Stimulated activated CD4-positive, alpha-beta T cell treated with anti-CD3 and anti-CD28 coated beads, Interleukin-2, amount 100 ng/mL, for 4 hours (primary cell): Measurements from ENCODE around the gene PRDM1.
A peak's percentile ranks its signal among the peaks of the same experiment; 100 is the strongest.

Experiments used
- DNase-seq: peaks from one replicate; pipeline ENCODE4 v3.0.0-alpha.2; 2020; ENCODE audit warnings: low read depth

Gene PRDM1

DNA sequence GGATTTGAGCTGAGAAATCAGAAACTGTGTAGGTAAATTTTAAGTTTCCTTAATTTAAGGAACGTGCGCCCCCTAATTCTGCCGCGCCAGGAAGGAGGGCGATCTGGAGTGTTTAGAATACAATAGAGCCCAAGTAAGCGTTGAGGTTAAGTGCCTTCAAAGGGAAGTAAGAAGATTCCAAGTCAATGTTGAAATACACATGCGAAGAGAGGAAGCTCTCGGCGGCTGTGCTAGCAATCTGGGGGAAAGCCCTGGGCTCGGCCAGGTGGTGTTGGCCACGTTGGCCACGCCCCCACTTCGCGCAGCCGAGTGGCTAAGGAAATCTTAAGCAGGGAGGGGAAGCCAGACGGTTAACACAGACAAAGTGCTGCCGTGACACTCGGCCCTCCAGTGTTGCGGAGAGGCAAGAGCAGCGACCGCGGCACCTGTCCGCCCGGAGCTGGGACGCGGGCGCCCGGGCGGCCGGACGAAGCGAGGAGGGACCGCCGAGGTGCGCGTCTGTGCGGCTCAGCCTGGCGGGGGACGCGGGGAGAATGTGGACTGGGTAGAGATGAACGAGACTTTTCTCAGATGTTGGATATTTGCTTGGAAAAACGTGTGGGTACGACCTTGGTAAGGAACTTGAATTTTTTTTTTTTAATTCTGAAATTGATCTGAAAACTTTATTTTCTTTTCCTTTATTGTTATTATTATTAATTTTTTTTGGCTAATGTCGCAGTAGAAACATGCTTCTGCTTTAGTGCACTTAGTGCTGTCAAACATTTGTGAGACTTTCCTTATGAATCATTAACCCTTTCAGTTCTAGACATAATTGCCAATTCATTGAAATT, at the start of gene PRDM1:
PRDM1 (plus strand) TSS at position 353 of the 830 bp plus-strand sequence; CDS start at position 571, 218 bp downstream.
- peak; percentile 65 for DNase-seq

GRCh38 chr6:106037060-106037459, 49.1 kb upstream of the PRDM1 start:
- DNase-seq = no peak

GRCh38 chr6:106039897-106040592, 46.1 kb upstream of the PRDM1 start:
- DNase-seq = no peak

DNA sequence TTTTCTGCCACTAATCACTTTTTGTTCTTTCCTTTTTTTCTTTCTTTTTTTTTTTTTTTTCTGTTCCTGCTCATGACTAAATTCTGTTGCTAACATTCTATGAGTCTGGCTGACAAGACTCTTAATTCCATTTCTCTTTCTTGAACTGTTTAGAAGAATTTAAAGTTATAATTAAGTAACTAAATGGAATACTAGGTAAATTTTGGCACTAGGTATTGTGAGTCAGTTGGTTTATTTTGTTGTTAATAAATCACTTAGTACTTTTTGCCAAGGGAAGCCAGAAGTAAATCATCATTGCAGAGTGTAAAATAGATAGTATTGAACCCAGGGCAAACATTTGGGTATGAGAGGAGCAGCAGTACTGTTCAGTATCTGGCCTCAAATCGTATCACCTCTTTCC, 42.0 kb upstream of the PRDM1 start:
- DNase-seq = no peak

DNA sequence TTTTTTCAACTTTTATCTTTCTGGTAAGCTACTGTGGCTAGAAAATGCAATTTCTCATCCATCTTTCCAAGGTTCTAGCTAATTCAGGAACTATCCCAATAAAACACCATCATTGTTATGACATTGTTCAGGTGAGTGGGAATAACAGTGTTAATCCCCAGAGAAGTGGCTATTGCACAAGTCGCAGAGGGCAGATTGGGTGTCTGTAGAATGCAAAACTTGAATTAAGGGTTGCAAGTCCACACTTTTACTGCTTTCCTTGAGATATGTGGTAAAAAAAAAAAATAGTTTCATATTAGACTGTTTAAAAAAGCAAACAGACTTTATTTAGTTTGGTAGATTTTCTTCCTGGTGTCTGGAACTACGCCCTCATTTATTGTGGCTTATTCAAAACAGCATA, 41.1 kb upstream of the PRDM1 start:
- no peak for DNase-seq

DNA sequence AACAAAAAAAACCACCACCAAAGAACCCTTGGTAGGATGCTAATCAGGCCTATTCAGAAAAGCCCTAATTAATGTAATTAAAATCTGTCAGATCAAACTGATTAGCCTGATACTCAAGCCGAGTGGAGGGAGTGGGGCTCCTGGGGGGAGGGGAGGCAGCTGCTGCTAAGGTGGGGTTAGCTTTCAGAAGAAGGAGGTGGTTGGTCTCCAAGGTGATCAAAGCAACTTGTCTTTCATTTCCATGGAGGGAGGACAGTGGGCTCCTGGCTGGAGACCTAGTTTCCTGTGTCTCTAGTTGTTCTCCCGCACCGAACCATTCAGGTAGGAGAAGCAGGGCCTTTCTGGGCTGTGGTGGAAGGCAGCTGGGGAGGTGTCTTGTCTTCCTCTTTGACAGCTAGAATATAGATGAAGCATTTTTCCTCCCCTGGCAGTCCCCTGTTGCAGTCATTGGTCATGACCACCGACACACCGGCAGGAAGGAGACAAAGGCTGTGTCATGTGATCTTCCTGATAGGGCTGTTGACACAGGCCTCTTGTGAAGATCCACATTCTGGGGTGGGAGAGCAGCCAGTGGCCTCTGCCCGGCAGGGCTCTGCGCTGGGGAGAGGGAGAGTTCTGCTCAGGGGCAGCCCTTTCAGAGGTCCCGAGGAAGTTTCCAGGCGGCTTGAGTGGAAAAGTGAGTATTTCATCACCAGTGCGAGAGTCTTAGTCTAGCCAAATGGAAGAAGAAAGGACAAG, 39.9 kb upstream of the PRDM1 start:
- no peak for DNase-seq

DNA sequence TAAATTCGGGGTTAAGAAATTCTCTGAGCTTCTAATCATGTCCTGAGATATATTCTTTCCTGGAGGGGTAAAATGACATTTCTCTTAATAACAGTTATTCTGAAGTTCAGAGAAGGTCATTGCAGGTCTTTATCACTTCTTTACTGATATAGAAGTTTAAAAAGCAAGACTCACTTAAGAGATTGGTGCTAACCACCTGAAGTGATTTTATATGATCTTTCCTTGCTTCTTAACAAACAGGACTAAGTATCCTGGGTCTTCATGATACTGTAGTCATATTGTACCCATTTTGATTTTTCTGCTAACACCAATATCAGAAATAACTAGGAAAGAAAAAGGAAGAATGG, 39.3 kb upstream of the PRDM1 start:
- DNase-seq = no peak

GRCh38 chr6:106048336-106048735, 37.8 kb upstream of the PRDM1 start:
- no peak for DNase-seq

DNA sequence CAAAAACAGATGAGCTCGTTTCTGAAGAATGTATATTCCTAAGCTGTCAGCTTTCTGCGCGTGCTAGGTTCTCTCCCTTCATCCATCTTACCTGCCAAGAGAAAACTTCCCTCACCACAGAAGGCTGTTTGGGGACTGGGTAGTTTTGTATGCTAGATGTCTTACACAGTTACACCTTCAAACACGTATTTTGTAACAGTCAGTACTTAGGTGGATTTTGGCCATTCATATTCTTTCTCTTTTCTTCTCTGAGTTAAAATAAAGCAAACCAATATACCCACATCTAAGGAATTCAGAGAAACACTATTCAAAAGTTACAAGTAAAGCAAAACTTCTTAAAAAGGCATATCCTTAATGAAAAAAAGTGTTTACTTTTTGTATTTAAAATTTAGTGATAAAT, 35.6 kb upstream of the PRDM1 start:
- DNase-seq = no peak

DNA sequence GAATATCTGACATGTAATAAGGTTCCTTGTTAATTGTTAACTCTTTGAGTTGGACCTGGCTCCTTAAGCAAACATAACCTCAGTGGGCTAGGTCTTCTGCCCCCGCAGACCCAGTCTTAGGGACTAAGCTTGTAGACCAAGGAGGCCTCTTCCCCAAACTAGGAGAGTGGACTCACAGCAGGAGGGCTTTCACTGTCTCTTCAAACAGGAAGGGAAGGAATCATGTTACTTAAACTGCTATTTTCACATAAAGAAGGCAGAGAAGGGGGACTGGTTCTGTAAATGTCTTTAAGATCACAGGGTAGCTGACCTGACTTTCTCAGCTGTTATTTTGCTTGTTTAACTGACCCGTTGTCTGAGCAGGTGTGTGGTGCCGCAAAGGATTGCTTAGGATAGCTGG, 34.9 kb upstream of the PRDM1 start:
- DNase-seq = no peak

DNA sequence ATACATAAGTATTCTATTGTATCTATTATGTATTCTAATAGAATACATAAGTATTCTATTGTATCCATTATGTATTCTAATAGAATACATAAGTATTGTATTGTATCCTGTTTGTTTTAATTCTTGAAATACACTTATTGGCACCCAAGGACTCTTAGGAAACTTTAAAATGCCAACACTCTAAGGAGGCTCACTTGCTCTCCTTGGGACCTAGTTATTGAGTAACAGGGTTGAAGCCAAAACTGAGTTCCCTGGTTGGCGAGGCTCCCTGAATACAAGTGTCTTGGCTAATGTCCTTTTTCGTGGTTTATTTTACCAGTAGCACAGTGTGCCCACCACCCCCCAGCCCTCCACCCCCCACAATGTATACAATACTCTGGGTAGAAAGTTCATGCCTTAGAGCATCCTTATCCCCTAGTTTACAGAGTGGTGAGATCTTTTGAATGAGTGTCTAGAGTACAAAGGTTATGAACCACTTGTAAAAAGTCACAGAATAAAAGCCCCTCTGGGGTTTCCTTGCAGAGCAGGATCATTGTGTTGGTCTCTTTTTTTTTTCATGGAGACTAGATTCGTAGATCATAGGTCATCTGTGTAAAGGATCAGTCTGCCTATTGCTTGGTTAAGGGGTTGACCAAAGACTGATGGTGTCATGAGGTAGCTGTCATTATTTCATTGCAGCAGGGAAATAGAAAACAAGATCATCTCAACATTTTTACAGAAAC, 32.5 kb upstream of the PRDM1 start:
- DNase-seq = no peak

DNA sequence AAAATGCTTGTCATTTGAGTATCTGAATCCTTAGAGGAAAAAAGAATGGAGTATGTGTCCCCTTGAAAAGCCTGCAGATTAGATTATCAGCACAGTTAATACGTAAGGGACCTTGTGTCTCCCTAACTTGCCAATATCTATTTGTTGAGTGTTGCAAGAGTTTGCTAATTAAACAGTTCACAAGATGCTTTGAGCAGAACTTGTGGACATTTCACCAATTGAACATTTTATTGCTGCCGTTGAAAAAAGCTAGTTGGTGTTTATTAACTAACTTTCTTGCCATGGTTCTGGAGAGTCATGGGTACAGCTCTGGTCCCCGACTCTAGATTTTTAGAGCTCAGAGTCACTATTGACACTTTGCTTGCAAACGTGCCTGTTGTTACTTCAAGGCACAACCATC, 30.6 kb upstream of the PRDM1 start:
- no peak for DNase-seq

GRCh38 chr6:106056060-106056745, 29.9 kb upstream of the PRDM1 start:
- DNase-seq = no peak

GRCh38 chr6:106056746-106057390, 29.3 kb upstream of the PRDM1 start:
- DNase-seq = no peak

DNA sequence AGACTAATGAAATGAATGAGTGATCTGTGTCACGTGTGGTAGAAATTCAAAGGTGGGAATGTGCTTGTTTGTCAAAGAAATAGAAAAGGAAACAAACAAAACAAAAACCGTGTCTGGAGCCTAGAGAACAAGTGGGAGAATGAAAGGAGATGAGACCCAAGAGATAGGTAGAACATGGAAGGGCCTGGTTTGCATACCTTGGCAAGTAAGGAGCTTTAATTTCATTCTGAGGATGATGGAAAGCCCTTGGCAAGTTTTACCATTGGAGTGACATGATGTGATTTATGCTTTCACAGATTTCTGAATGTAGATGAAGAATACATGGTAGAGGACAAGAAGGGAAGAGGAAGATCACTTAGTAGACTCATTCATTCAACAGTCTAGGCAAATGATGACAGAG, 26.8 kb upstream of the PRDM1 start:
- no peak for DNase-seq

- no peak for DNase-seq
Observed at GRCh38 chr6:106060167-106060566, 26.0 kb upstream of the PRDM1 start.

- no peak for DNase-seq
Observed at GRCh38 chr6:106063448-106063850, 22.7 kb upstream of the PRDM1 start.

- no peak for DNase-seq
Observed at GRCh38 chr6:106064142-106064541, 22.0 kb upstream of the PRDM1 start.

- no peak for DNase-seq
Observed at GRCh38 chr6:106064756-106065155, 21.4 kb upstream of the PRDM1 start.

DNA sequence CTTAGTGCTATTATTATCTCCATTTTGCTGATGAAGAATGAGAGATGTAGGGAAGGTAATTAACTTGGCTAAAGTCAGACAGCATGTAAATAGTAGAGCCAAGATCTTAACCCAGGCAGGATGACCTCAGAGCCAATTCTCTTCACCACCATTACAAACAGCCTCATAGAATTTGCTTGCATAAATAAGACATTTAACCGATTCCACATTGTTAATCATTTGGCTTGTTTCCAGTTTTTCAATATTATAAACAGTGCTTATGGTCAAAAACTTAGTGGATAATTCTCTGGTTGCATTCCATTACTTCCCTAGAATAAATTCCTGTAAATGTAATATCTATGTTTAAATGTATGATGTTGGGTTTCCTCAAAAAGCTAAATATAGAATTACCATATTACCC, 19.1 kb upstream of the PRDM1 start:
- no peak for DNase-seq

DNA sequence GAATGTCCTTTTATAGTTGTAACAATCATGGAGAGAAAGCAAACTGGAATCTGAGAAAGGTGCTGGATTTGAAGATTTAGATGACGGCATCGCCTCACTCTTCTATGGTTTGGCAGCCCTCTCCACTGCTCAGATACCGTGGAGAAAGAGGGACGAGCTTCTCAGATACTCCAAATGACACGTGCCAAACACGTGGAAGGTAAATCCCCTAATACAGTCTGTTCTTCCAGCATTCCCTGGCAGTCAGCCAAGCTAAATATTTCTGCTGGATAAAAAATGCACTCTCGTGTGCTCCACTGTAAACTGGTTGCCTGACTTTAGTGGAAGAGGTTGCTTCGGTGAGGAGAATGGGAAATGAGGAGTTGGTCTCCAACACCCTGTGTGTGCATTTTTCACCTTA, 16.7 kb upstream of the PRDM1 start:
- no peak for DNase-seq
